ENCODE results near the gene CCDC170.

The CCDC170 gene

DNA sequence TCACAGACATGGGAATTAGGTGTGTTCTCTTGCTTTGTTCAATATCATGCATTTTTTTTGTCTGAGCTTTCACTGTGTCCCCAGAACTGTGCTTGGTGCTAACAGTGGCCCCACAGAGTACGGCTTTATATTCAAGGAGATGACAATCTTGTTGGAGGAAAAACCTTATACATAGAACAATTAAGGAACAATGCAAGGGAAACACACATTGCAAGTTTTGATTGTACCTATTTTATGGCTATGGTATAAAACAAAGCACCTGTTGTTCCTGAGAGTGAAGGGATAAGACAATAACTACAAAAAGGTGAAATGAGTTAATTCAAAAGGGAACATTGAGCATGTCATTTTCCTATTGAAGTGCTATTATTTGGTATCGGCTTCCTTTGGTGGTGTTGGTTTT, 169.7 kb downstream of the CCDC170 start:
- DNase-seq: no peak

GRCh38 chr6:151664390-151664789, 170.6 kb downstream of the CCDC170 start:
- DNase-seq: no peak

GRCh38 chr6:151665329-151665728, 171.5 kb downstream of the CCDC170 start:
- DNase-seq: no peak

DNA sequence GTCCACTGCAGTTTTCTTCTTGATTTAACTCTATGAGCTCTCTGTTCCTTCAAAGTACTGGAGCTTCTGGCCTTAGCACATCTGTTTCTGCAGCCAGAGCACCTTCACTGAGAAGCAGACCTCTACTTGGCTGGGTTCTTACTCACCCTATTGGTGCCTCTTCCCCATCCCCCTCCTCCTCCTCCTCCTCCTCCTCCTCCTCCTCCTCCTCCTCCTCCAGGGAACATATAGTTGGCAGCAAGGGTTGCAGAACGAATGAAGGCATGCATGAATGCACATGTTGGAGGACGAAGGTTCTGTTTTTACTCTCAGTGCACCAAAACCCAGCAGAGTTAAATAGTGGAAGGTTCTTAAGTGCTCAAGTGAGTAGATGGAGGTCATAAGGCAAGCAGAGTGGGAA, 172.7 kb downstream of the CCDC170 start:
- no peak for DNase-seq

DNA sequence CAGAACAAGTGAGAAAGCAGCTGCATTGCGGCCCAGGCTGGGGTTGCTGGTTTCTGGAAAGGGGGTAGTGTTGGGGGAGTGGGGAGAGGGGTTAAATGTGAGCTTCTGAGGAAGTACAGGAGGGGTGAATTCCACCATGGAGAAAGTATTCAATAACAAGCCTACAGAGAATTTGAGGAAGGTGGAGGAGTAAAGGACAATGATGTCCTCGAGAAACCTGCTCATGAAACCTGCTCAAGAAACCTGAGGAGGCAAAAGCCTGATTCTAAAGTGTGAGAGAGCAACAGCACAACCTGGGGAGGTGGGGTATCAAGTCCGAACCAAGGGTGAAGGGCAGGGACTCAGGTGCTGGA, 175.4 kb downstream of the CCDC170 start:
- DNase-seq: no peak

DNA sequence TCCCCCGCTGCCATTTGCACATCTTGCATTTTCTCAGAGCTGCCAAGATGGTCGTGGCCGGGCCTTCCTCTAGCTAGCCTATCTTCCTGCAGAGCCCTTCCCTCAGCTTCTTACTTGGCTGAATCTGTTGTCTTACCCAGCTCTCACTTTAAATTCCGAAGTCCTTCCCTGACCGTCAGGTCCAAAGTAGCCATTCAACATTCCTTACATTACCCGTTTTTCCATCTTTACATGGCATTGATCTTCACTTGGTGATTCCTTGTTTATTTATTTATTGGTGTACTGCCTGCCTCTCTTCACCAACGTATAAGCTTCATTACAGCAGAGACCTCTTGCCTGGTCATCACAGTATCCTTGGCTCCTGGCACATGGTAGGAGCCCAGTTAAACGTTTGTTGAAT, 176.3 kb downstream of the CCDC170 start:
- no peak for DNase-seq

All from DMS79 treated with DMSO at 0.1 percent for 48 hours (cell line).